Stimulated activated naive CD8-positive, alpha-beta T cell treated with anti-CD3 and anti-CD28 coated beads, Interleukin-15, Interleukin-2, amounts not matched to agents 100 ng/mL and 50 ng/mL, for 24 hours (primary cell): Measurements from ENCODE around the gene COL7A1.

ENCODE experiments used
- H3K27ac Mint-ChIP-seq: one replicate; pipeline ENCODE4 v1.8.0; 2021; ENCODE audit warnings: mild to moderate bottlenecking, mixed read lengths
- H3K27me3 Mint-ChIP-seq: one replicate; pipeline ENCODE4 v1.8.0; 2021; ENCODE audit warnings: mixed read lengths
- H3K36me3 Mint-ChIP-seq: one replicate; pipeline ENCODE4 v1.8.0; 2021; ENCODE audit warnings: low read depth, mixed read lengths
- H3K4me1 Mint-ChIP-seq: one replicate; pipeline ENCODE4 v1.8.0; 2021; ENCODE audit warnings: low read depth, mixed read lengths
- H3K4me3 Mint-ChIP-seq: one replicate; pipeline ENCODE4 v1.8.0; 2021; ENCODE audit warnings: mild to moderate bottlenecking, mixed read lengths
- H3K9me3 Mint-ChIP-seq: one replicate; pipeline ENCODE4 v1.8.0; 2021; ENCODE audit warnings: mixed read lengths

Gene COL7A1

DNA sequence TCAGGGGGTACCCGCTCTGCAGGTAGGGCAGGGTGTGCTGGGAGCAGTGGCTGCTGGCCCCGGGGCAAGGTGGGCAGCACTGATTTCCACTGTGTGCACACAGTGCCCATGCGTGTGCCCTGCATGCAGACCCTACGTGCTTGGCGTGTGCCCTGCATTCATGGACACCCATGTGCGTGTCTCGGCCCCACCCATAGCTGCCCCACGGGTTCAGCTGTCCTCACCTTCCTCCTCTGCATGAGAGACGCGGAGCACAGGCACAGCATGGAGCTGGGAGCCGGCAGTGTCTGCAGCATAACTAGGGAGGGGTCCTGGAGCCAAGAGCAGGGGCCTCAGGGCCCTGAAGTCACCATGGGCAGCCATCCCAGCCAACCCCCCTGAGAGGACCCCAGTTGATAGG, 29.9 kb downstream of the COL7A1 start:
- peaks cover 31% of the 10 kb centered on the region for H3K4me1 Mint-ChIP-seq
- no peaks in the 10 kb centered on the region for H3K27me3 Mint-ChIP-seq
- no peaks in the 10 kb centered on the region for H3K36me3 Mint-ChIP-seq

GRCh38 chr3:48564667-48565066, 30.5 kb downstream of the COL7A1 start:
- Mint-ChIP-seq H3K36me3 (no peaks in the 10 kb centered on the region), H3K27me3 (no peaks in the 10 kb centered on the region), H3K4me1 (peaks cover 32% of the 10 kb centered on the region), H3K9me3 (no peaks in the 10 kb centered on the region), H3K27ac (no peak overlapping the region), H3K4me3 (no peak overlapping the region)

More for the DNA sequence above, 29.9 kb downstream of the COL7A1 start:
- H3K9me3 Mint-ChIP-seq, result no peaks in the 10 kb centered on the region
- no peak overlapping the region for H3K27ac Mint-ChIP-seq
- H3K4me3 Mint-ChIP-seq, result no peak overlapping the region

GRCh38 chr3:48564022-48564421, 31.1 kb downstream of the COL7A1 start:
- no peak overlapping the region for H3K4me3 Mint-ChIP-seq
- peaks cover 32% of the 10 kb centered on the region for H3K4me1 Mint-ChIP-seq
- H3K27ac Mint-ChIP-seq, result peak overlapping the region; percentile 16
- no peaks in the 10 kb centered on the region for H3K36me3 Mint-ChIP-seq
- H3K9me3 Mint-ChIP-seq, result no peaks in the 10 kb centered on the region
- no peaks in the 10 kb centered on the region for H3K27me3 Mint-ChIP-seq

DNA sequence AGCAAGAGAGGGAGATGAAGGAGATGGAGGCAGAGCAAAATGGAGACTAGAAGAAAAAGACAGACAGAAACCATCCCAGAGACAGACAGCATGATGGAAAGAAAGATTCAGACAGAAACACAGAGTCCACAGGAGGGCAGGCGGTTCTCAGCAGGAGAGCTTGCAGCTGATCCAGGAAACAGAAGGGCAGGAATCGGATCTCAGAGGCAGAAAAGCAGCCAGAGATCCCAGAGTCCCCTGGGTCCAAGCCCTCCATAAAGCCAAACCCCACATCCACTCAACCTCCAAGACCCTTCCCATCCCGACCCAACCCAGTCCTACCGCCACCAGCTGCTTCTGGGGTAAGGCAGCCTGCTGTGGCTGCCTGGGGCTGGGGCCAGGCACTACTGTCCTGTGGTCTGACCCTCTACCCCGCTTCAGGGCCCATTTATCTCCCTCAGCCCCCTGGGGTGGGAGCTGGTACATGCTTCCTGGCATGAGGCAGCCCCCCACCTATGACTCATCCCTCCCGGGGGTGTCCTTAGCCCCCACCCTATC, 31.7 kb downstream of the COL7A1 start, which contains the start of gene UCN2:
UCN2 (minus strand) TSS at position 400 of the 537 bp plus-strand sequence. CDS start 657 bp downstream, outside the sequence.
- peak within 1 kb of the TSS; percentile 73 for H3K27ac Mint-ChIP-seq

DNA sequence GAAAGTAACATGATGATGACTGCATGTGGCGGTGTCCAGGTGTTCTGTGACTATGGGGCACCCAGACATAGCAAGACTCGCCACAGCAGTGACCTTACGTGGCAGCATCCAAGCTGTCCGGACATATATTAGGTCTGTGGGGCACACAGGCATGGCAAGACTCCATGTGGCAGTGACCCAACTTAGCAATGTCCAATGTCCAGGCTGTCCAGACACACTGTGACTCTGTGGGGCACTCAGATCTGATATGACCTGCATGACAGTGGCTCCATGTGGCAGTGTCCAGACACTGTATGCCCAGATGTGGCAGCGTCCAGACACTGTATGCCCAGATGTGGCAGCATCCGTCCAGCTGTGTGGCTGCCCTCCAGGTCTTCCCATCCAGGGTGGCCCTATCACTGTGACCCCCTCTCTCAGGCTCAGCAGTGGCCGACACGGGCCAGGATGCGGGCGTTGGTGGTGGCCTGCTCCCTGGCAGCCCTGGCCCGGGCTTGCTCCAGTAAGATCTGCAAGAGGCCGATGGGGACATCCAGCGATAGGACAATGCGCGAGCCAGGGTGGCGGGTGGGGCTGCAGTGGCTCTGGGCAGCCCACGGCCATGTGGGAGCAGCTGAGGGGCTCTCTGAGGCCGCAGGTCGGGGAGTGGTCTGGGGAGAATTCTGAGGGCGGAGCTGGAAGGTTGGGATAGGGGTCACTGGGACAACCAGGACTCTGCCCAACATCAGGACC, 32.6 kb downstream of the COL7A1 start:
- no peaks in the 10 kb centered on the region for H3K27me3 Mint-ChIP-seq
- H3K36me3 Mint-ChIP-seq, result no peaks in the 10 kb centered on the region
- no peaks in the 10 kb centered on the region for H3K9me3 Mint-ChIP-seq
- no peak overlapping the region for H3K4me3 Mint-ChIP-seq
- H3K4me1 Mint-ChIP-seq, result peaks cover 41% of the 10 kb centered on the region
- H3K27ac Mint-ChIP-seq, result no peak overlapping the region

More for the DNA sequence above, 31.7 kb downstream of the COL7A1 start, which contains the start of gene UCN2:
- Mint-ChIP-seq H3K36me3 (no peaks in the 10 kb centered on the region), H3K4me1 (peaks cover 35% of the 10 kb centered on the region), H3K4me3 (no peak within 1 kb of the TSS), H3K9me3 (no peaks in the 10 kb centered on the region), H3K27me3 (no peaks in the 10 kb centered on the region)

- Mint-ChIP-seq H3K36me3 (no peaks in the 10 kb centered on the region), H3K27ac (no peak overlapping the region), H3K4me3 (no peak overlapping the region), H3K27me3 (no peaks in the 10 kb centered on the region), H3K9me3 (no peaks in the 10 kb centered on the region), H3K4me1 (peaks cover 49% of the 10 kb centered on the region)
These were observed 33.9 kb downstream of the COL7A1 start for GRCh38 chr3:48561045-48561736.

- H3K9me3 Mint-ChIP-seq, result no peaks in the 10 kb centered on the region
- H3K27me3 Mint-ChIP-seq, result no peaks in the 10 kb centered on the region
- H3K27ac Mint-ChIP-seq, result no peak overlapping the region
- peaks cover 47% of the 10 kb centered on the region for H3K4me1 Mint-ChIP-seq
- no peaks in the 10 kb centered on the region for H3K36me3 Mint-ChIP-seq
- no peak overlapping the region for H3K4me3 Mint-ChIP-seq
These were observed 34.5 kb downstream of the COL7A1 start for GRCh38 chr3:48560648-48561018.

- no peaks in the 10 kb centered on the region for H3K27me3 Mint-ChIP-seq
- H3K9me3 Mint-ChIP-seq, result no peaks in the 10 kb centered on the region
- peak overlapping the region; percentile 87 for H3K4me3 Mint-ChIP-seq
- no peaks in the 10 kb centered on the region for H3K36me3 Mint-ChIP-seq
- peak overlapping the region; percentile 73 for H3K27ac Mint-ChIP-seq
- H3K4me1 Mint-ChIP-seq, result peaks cover 43% of the 10 kb centered on the region
These were observed 36.5 kb downstream of the COL7A1 start for GRCh38 chr3:48558493-48559134.

DNA sequence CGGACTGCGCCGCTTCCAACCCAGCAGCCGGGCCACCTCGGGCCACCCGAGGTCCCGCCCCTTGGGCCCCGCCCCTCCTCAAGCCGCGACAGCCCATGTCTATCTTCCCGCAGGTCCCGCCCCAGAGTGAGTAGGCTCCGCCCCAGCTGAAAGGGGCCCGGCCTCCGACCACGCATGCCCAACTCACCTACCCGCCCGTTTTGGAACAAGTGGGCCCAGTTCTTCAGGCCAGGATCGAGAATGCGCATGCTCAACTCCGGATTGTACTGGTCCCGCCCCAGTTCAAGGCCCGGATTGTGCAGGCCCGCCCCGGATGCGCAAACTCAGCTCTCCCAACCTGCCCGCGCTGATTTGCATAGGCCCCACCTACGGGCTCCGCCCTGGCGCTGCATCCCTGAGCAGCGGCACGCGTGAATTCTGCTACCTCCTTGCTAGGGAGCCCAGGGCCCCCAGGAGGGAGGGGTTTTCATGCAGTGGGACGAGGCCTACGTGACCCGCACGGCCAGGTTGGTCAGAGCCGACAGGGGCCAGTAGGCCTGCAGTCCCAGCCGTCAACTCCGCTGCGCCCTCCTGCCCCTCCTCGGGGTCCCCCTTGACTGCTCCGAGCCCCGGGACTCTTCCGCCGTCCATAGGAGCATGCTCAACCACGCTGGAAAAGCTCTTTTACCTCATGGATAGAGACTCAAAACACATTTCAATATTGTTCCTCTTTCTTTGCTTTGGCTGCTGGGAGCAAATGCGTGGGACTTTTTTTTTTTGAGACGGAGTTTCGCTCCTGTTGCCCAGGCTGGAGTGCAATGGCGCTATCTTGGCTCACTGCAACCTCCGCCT, 38.1 kb downstream of the COL7A1 start, which contains the start of gene PFKFB4:
PFKFB4 (minus strand) TSS at position 8 of the 831 bp plus-strand sequence. CDS start 26 bp downstream, outside the sequence.
- Mint-ChIP-seq H3K9me3 (no peaks in the 10 kb centered on the region), H3K4me3 (peak within 1 kb of the TSS; percentile 87), H3K4me1 (peaks cover 37% of the 10 kb centered on the region), H3K27me3 (no peaks in the 10 kb centered on the region), H3K27ac (peak within 1 kb of the TSS; percentile 92), H3K36me3 (no peaks in the 10 kb centered on the region)

DNA sequence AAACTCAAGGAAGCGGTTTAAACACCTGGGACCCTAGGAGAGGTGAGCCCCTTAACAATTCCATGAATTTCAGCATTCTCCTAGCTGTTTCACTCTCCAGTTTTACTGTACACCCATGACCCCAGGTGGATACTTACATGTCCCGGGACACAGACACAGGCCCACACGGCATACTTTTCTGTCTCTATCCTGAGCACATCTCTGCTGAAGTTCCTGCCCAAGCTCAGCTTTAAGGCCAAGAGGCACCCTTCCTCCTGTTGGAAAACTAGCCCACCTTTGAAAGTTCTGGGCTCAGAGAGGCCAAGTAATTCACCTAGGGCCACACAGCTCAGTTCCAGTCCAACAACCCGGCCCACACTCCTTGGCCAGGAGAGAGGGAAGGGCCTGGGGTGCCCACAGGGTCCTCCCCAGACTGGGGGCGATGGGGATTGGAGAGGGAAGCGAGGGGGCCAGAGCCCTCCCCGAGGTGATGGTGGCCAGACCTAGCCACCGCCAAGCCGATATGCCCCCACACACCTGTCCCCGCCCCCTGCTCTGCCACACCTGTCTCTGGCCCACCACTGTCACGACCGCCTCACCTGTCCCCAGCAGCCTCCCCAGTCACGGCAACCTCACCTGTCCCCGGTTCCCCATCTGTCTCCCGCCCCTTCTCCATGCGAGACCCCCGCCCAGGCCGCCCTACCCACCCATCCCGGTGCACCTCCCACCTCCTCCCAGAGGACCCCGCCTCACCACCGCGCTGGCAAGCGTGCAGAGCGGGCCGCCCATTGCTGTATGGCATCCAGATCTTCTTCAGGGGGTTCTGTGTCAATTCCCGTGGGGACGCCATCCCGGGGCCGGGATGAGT, 39.0 kb downstream of the COL7A1 start:
- no peaks in the 10 kb centered on the region for H3K36me3 Mint-ChIP-seq
- H3K27me3 Mint-ChIP-seq, result no peaks in the 10 kb centered on the region
- H3K9me3 Mint-ChIP-seq, result no peaks in the 10 kb centered on the region
- H3K4me1 Mint-ChIP-seq, result peaks cover 35% of the 10 kb centered on the region
- H3K4me3 Mint-ChIP-seq, result peak overlapping the region; percentile 87
- peak overlapping the region; percentile 92 for H3K27ac Mint-ChIP-seq

DNA sequence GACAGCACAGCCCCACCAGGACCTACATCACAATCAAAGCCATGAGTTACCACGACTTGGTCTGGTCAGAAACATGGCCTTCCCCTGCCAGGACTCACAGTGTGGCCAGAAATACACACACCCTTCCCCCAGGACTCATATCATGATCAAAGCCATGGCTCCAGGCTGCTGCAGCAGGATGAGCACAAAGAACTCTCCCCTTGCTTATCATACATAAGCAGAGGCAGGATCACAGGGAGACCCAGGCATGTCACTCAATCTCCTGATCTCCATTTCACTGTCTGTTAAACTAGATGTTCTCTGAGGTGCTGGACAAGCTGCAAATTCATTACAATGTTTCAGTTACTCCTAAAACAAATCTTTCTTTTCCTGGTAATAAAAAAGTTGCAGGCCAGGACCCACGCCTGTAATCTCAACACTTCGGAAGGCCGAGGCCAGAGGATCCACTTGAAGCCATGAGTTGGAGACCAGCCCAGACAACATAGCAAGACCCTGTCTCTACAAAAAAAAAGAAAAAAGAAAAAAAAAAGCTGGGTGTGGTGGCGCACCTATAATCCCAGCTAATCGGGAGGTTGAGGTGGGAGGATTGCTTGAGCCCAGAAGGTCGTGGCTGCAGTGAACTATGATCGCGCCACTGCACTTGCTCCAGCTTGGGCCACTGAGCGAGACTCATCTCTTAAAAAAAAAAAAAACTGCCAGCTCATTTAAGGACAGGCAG, 39.7 kb downstream of the COL7A1 start:
- Mint-ChIP-seq H3K36me3 (no peaks in the 10 kb centered on the region), H3K27me3 (no peaks in the 10 kb centered on the region), H3K4me1 (peaks cover 30% of the 10 kb centered on the region), H3K9me3 (no peaks in the 10 kb centered on the region), H3K4me3 (peak overlapping the region; percentile 87), H3K27ac (peak overlapping the region; percentile 53)

DNA sequence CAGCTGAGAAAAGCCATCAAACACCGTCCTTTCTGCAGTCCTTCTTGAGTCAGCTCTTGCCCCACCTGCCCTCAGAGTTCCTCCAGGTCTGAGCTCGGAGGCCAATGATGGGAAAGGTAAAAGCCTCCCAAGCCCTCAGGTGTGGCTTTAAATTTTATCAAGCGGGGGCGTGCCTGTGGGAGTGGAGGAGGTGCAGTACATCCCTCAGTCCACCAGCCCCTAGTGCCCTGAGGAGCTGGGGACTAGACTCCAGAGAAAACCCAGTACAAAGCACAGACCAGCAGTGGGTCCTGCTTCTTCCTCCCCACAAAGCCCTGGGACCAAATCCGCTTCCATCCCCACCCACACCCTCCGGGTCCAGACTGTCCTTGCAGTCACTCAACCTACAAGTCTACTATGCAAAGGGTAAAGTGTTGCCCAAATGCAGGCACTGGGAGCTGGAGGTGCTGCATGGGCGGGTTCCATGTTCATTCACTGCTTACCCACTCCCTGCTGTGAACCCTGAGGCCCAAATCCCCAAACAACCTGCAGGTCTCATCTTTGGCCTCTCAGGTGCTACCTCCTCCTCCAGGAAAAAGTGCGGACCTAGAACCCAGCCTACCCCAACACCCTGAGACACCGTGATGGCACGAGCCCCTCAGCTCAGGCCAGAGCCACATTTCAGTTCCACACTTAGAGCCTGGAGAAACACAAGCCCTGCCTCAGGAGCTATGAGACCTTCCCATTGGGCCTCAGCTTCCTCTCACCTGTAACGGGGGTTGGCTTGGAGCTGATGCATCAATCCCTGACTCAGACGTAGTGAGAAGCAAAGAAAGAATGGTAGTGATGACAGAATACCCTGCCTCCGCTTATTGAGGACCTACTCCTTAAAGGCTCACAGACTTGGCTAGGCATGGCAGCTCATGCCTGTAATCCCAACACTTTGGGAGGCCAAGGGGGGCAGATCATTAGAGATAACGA, 41.0 kb downstream of the COL7A1 start:
- Mint-ChIP-seq H3K4me1 (peaks cover 27% of the 10 kb centered on the region), H3K27me3 (no peaks in the 10 kb centered on the region), H3K27ac (no peak overlapping the region), H3K4me3 (no peak overlapping the region), H3K9me3 (no peaks in the 10 kb centered on the region), H3K36me3 (no peaks in the 10 kb centered on the region)
